ENCODE data around the gene PATE2. TPM values are rescaled to one million over a fixed set of nuclear protein-coding genes. Genes with fewer than 3 reads are reported as not detected.

The PATE2 gene
- total RNA-seq, result not detected

GRCh38 chr11:125778728-125779127 is at the start of gene PATE2:
TSS of gene PATE2 (minus strand) at chr11:125778828. CDS start at chr11:125778773, 55 bp downstream.
- H3K4me3 ChIP-seq, result no peak within 1 kb of the TSS
- no peaks in the 10 kb centered on the region for H3K4me1 ChIP-seq
- no peak for DNase-seq
- H3K27ac ChIP-seq, result no peak within 1 kb of the TSS
- no peaks in the 10 kb centered on the region for H3K9me3 ChIP-seq
- TF ChIP-seq CTCF (IDR thresholded peaks at IDR 0.05) (no peak), POLR2A (IDR thresholded peaks at IDR 0.05) (no peak)
- no peaks in the 10 kb centered on the region for H3K36me3 ChIP-seq
- H3K27me3 ChIP-seq, result no peaks in the 10 kb centered on the region

- Histone ChIP-seq H3K4me3 (no peak overlapping the region), H3K4me1 (no peaks in the 10 kb centered on the region), H3K9me3 (no peaks in the 10 kb centered on the region), H3K27ac (no peak overlapping the region), H3K36me3 (no peaks in the 10 kb centered on the region), H3K27me3 (no peaks in the 10 kb centered on the region)
- no peak for DNase-seq
- TF ChIP-seq CTCF (IDR thresholded peaks at IDR 0.05), result no peak
- TF ChIP-seq POLR2A (IDR thresholded peaks at IDR 0.05), result no peak
Measured at GRCh38 chr11:125807909-125808308, 29.3 kb upstream of the PATE2 start.

GRCh38 chr11:125802387-125802786 is 23.8 kb upstream of the PATE2 start:
- Histone ChIP-seq H3K27ac (no peak overlapping the region), H3K4me3 (no peak overlapping the region), H3K27me3 (no peaks in the 10 kb centered on the region), H3K36me3 (no peaks in the 10 kb centered on the region), H3K4me1 (no peaks in the 10 kb centered on the region), H3K9me3 (no peaks in the 10 kb centered on the region)
- TF ChIP-seq CTCF (IDR thresholded peaks at IDR 0.05) (no peak), POLR2A (IDR thresholded peaks at IDR 0.05) (no peak)
- DNase-seq, result no peak

- Histone ChIP-seq H3K27me3 (no peaks in the 10 kb centered on the region), H3K9me3 (no peaks in the 10 kb centered on the region), H3K4me1 (no peaks in the 10 kb centered on the region), H3K4me3 (no peak overlapping the region), H3K36me3 (no peaks in the 10 kb centered on the region), H3K27ac (no peak overlapping the region)
- TF ChIP-seq POLR2A (IDR thresholded peaks at IDR 0.05) (no peak), CTCF (IDR thresholded peaks at IDR 0.05) (no peak)
- DNase-seq, result no peak
Measured at GRCh38 chr11:125799808-125800207, 21.2 kb upstream of the PATE2 start.

GRCh38 chr11:125797641-125798040 is 19.0 kb upstream of the PATE2 start:
- H3K36me3 ChIP-seq, result no peaks in the 10 kb centered on the region
- H3K27me3 ChIP-seq, result no peaks in the 10 kb centered on the region
- TF ChIP-seq POLR2A (IDR thresholded peaks at IDR 0.05), result no peak
- TF ChIP-seq CTCF (IDR thresholded peaks at IDR 0.05), result no peak
- no peak overlapping the region for H3K4me3 ChIP-seq
- H3K9me3 ChIP-seq, result no peaks in the 10 kb centered on the region
- DNase-seq, result no peak
- no peaks in the 10 kb centered on the region for H3K4me1 ChIP-seq
- no peak overlapping the region for H3K27ac ChIP-seq

GRCh38 chr11:125790825-125791224 is 12.2 kb upstream of the PATE2 start:
- DNase-seq, result no peak
- no peak overlapping the region for H3K4me3 ChIP-seq
- no peaks in the 10 kb centered on the region for H3K27me3 ChIP-seq
- TF ChIP-seq CTCF (IDR thresholded peaks at IDR 0.05) (no peak), POLR2A (IDR thresholded peaks at IDR 0.05) (no peak)
- no peaks in the 10 kb centered on the region for H3K9me3 ChIP-seq
- H3K27ac ChIP-seq, result no peak overlapping the region
- H3K4me1 ChIP-seq, result no peaks in the 10 kb centered on the region
- no peaks in the 10 kb centered on the region for H3K36me3 ChIP-seq

Measured in Peyer's patch (tissue), 4 donors.